Occipital lobe (tissue), 3 donors: ENCODE measurements around the gene UBXN4. TPM values are rescaled to one million over a fixed set of nuclear protein-coding genes. Genes with fewer than 3 reads are reported as not detected.
"Not testable (repeated sequence)": the region's sequence is repeated elsewhere in the genome, so short reads cannot be mapped to it uniquely, and the experiment has no call there.

Experiments
- DNase-seq: peaks from one replicate; lab custom pipeline; 2025; lab: John Stamatoyannopoulos, UW
- small RNA-seq: library from RNA; depleted of rRNA; stranded (forward); fragments of <200 nt; gene quantifications from one replicate; pipeline ENCODE3, GENCODE V24; 2014
- total RNA-seq: library from RNA; depleted of rRNA; stranded (reverse); fragments of >200 nt; gene quantifications from one replicate; pipeline ENCODE4 v1.2.3, GENCODE V29; 2014

Gene UBXN4
- total RNA-seq, 1 donor from 2014 or later = 90.8 TPM

DNA sequence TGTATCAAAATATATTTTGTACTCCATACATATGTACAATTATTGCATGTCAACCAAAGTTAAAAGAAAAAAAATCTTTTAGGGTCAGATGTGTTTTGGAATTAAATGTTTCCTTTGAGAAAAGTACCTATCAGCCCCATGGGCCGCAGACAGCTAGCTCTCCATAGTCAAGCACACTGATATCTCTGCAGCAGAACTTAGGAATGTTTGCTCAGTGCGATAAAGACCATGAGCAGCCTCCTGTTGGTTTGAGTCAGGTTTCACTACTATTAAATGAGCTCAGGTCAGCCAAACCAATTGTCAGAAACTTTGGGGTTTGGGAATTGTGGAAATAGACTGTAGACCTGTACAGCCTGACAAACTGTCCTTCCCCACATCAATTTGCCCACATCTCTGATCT, 61.6 kb downstream of the UBXN4 start:
- no peak for DNase-seq

DNA sequence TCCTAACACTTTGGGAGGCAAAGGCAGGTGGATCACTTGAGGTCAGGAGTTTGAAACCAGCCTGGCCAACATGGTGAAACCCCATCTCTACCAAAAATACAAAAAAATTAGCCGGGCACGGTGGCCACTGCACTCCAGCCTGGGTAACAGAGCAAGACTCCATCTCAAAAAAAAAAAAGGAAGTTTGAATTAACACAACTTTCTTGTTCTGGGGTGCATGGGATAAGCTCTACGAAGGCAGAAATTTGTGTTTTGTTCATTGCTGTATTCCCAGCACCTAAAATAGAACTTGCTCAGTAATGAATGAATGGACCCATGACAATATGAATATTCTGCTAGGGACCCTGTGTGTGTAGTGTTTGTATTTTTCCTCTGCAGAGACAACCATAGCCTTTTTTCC, 66.2 kb downstream of the UBXN4 start:
- DNase-seq = not testable (repeated sequence)

DNA sequence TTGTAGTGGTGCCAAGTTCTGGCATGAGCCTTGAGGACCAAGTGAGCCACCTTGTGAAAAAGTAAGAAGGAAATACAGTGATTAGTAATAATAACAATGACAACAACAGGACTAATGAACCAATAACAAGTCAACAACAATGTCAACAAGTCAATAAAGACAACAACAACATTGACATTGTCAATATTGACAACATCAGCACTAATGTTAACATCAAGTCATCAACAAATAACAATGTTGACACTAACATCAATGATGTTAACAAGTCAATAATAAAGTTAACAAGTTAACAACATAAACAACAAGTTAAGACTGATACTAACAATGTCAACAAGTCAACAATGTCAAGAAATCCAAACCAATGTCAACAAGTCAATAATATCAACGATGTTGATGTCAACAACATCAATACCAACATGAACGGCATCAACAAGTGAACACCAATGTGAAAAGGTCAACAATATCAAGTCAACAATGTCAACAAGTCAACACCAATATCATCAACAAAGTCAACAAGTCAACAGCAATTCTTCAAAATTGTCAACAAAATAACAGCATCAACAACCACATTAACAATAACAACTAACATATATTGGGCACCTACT, 71.4 kb downstream of the UBXN4 start:
- DNase-seq = no peak

- DNase-seq = no peak
Observed at GRCh38 chr2:135815269-135815668, 73.6 kb downstream of the UBXN4 start.

GRCh38 chr2:135817466-135817865, 75.8 kb downstream of the UBXN4 start:
- DNase-seq = no peak

GRCh38 chr2:135817951-135818350, 76.3 kb downstream of the UBXN4 start:
- DNase-seq = no peak

DNA sequence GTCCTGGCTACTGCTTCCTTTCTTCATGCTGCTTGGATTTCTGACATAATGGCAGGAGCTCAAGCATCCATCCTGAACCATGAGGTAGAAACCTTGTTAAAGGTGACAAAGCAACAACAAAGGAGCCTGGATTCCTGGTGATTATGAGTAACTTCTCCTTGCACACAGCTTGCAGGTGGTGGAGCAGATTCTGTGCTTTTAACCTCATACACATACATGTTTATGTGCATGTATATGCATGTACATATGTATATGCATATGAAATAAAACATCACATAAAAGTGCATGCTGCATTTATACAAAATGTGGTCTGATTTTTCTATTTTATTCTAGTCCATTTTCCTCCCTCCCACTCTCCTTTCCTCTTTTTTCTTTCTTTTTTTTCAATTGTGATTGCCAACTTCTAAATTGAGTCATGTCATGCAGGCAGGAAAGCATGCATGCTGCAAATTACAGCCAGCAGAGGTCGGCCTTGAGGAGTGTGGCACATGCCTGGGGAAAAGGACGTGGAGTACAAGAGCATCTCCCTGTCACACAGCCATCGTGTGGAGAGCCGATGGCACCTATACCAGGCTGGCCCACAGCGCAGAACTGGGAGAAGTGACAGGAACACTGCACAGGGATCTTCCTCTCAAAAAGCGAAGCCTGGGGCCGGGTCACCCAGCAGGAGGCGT, 77.4 kb downstream of the UBXN4 start:
- no peak for DNase-seq

DNA sequence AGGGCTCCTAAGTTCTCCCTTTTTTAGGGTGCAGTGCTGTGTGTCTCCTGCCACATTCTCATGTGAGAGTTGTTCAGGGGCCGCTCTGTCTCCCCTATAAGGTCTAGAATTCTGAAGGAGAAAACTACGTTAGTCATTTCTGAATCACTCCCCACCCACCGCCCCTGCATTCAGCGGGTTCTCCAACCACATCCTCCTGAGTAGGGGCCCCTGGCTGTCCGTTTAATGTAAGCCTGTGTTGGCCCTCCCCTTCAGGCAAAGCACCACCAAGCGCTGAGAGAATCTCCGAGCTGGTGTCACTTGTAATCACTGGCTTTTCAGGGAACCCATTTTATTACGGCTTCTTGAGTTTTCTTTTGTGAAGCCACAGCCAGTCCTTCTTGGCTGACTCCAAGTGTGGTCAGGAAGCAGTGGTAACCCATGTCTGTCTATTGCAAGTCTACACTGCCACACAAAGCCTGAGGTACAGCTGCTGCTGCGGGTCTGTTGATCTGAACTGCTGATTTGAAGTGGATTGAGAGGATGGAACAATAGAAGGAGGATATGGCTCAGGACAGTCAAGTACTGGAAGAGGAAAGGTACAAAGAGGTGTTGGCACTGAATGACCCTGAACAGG, 78.5 kb downstream of the UBXN4 start:
- no peak for DNase-seq

DNA sequence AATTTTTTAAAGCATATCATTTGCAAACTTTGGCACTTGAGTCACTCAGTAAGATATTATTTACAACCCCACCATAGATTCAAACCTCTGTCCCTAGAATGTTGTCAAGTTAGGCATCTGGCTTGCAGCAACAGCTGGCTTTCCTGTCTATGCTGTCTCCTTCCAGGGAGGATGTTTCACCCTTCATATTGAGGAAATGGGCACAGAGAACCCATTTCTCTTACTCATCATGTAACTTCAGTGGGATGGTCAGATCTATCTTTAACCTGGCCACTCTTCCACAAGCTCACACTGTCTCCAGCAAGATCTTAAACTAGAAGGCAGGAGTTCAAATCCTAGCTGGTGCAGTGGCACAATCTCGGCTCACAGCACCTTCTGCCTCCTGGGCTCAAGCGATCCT, 79.5 kb downstream of the UBXN4 start:
- DNase-seq = no peak

DNA sequence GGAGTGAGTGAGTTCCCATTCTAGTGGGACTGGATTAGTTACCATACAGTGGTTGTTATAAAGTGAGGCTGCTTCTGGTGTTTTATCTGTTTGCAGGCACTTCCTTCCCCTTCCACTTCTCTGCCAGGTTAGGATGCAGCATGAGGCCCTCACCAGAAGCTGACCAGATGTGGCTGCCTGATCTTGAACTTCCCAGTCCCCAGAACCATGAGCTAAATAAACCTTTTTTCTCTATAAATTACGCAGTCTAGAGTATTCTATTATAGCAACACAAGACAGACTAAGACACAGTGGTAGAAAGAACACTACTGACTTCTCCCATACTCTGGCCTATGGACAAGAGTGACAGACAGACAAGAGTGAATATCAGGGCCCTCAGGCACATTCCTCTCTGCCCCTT, 81.2 kb downstream of the UBXN4 start:
- DNase-seq = no peak

- DNase-seq = no peak
Observed at GRCh38 chr2:135825131-135825530, 83.5 kb downstream of the UBXN4 start.

GRCh38 chr2:135825550-135826176, 84.0 kb downstream of the UBXN4 start:
- DNase-seq = no peak

DNA sequence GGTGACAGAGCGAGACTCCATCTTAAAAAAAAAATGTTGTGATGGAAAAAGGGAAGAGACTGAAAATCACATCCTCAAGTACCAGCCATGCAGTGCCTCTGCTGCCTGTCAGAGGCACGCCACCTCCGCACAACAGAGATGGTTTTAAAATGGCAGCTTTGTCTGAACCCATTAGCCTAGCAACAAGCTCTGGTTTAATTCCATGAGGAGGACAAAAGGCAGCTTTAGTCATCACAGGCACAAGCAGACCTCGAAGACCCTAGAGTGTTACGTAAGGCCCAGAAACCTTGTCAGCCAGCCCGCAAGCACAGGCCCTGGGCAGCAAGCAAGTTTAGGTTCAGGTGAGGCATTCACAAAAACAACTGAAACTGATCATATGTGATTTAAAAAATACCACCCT, 84.9 kb downstream of the UBXN4 start:
- no peak for DNase-seq

DNA sequence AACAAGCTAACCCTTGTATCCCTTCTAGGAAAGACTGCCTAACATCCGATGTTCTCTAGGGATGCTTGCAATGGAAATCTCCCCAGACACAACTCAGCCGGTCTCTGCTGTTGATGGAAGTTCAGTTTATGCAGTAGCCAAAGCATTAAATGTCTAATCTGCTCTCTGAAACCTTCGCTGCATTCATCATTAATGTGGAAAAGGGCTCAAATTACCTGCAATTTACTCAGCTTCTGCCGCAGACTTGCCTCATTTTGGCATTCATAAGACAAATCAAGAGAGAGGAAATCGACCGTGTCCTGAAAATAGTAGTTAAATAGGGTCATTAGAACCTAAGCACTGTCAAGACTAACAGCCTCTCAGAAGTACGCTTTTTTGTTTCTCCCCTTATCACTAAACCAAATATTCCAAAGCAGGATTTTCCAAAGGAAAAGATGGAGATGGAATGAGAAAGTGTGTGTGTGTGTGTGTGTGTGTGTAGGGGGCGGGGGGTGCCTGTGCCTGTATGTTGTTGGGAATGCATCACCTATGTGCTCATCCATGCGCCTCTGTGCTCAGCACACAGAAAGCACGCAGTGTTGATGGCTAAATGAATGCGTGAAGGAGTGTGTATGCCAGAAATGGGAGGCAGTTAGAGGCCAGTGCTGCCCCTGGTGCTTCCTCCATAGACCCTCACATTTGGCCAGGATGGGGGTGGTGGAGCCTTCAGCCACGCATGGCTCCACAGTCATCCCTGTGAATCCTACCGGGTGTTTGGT, 87.9 kb downstream of the UBXN4 start:
- no peak for DNase-seq

DNA sequence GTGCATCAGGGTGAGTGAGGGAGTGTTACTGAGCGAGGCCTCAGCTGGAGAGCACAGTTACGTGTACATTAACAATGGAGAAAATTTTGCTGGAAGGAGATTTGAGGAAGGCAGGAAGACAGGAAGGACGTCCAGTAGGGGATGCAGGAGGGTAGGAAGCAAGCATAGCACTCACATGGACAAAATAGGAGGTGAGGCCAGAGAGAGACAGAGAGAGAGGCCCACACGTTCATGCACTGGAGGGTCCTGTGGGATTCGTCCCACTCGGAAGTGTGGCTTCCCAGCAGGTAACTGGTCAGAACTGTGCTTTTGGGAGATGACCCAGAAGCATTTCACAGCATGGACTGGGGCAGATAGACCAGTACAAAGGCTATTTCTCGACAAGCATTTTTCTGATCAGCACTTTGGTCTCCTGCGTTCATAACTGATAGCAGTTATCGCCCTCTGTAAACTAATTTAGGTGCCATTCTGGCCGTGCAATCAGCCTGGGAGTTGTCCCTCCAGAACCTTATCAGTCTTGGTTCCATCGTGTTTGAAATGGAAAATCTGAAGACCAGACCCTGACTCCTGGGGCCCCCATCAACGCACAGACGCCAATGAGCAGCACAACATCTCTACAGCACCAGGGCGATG, 89.6 kb downstream of the UBXN4 start:
- DNase-seq = no peak

DNA sequence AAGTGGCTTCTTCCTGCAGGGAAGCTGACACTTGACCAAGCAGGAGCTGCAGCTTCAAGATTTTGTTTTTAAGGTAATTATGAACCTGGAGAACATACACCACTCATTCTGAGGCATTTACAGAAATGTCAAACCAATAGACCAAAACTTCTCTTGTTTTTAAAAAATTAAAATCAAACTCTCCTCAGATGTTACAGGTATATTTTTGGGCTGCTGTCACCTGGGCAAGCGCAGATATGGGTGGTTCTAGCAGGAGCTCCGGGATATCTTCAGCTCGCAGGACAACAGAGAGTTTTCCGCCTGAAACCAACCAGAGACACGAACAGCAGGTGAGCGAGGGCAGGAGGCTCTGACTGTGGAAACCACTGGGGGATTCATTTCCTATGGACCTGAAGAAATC, 91.2 kb downstream of the UBXN4 start:
- DNase-seq = no peak

Small RNAs within 50 kb of the gene (small RNA-seq; reads per million reads assigned to genes)
- gene RF00019 = not detected

Other genes with a start within 250 kb of the UBXN4 start
- gene ZRANB3, start 210.6 kb upstream of the UBXN4 start, total RNA-seq = 14.5 TPM
- 360 TPM for gene R3HDM1, start 210.4 kb upstream of the UBXN4 start, total RNA-seq
- gene LCT, start 95.3 kb downstream of the UBXN4 start, total RNA-seq = not detected
- gene MCM6, start 134.6 kb downstream of the UBXN4 start, total RNA-seq = 18.9 TPM
- gene DARS1, start 243.8 kb downstream of the UBXN4 start, total RNA-seq = 68.0 TPM